GM10847 (cell line): ENCODE results near the gene ATF4.

Source experiments
- POLR2A ChIP-seq: IDR thresholded peaks from 2 replicates; pipeline ENCODE4 v1.6.1; 2011; ENCODE audit not compliant: insufficient read length; ENCODE audit errors: extremely low read depth

ATF4 gene

DNA sequence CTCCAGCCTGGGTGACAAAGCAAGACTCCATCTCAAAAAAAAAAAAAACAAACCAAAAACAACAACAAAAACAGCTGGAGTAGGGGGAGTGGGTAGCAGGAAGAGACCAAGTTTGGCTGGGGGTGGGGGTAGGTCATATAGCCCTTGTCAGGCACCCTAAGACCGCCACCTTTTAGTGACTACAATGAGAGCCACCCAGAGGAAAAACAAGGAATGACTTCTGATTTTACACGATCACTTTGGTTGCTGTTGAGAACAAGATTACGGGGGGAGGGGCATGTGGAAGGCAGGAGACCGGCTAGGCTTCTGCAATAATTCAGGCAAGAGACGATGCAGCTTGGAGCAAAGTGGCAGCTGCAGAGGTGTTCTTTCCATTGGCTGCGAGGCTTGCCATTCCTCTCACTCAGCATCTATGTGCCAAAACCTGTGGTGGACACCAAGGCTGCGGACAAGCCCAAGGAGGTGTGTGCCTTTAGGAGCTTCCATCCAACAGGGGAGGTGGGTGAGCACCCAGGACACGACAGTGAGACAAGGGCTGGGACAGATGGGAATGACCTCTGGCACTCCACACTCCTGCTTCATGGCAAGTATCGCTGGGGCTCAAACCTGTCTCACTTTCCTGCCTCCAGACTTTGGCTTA is 10.4 kb downstream of the ATF4 start:
- no peak for TF ChIP-seq POLR2A

DNA sequence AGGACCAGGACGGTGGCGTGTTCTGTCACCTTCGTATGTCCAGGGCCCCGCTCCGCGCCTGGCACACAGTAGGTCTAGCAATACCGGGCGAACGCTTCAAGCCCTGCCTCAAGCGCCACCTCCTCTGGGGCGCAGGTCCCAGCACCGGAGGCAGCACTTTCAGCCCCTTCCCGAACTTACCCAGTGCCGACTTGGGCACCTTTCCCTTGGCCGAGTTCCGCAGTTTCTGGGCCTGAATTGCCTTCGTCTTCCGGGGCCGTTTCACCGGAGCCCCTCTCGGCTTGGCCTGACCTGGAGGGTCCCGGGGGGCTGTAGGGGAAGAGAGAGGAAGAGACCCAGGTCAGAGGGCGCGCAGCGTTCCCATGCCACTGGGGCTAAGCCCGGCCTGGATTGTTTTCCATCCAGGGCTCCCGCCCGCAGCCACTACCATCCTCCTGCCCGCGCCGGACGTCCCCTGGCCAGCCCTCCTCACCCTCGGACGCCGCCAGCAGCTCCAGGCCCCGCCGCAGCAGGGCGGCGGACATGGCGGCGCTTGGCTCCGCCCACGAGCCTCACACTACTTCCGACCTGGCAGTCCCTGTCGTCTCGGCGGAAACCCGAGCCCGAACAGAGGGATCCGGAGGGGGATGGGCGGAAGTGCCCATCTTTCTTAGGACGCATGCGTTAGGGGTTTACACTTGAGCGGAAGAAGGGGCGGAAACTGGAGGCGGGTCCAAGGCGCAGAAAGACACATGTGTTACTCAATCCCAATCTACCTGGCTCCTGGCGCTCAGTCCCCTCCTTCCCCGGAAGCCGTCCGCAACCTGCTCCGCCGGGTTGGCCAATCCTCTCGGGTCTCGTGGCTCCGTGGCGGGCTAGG is 12.1 kb downstream of the ATF4 start, which contains the start of gene RPS19BP1:
Gene RPS19BP1 (minus strand): TSS at position 534 of the 859 bp plus-strand sequence. CDS start 10 bp downstream, at position 524.
- peak; percentile 94 for TF ChIP-seq POLR2A

DNA sequence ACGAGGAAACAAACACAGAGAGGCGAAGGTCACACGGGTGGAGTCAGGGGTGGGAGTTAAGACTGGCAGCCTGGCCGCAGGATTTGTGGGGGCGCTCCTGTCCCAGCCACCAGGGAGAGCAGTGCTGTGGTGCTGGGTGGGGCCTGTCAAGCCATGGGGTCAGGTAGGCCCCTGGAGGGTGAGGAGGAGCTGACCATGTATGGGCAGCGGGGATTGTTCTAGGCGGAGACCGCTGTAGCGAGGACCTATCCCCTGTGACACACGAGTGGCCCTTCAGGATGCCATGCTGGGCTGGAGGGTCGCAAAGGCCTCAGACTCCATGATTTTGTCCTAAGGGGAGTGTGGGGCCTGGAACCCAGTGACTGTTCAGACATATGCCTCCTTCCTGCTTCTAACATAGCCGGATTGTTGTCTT is 13.7 kb downstream of the ATF4 start:
- no peak for TF ChIP-seq POLR2A

DNA sequence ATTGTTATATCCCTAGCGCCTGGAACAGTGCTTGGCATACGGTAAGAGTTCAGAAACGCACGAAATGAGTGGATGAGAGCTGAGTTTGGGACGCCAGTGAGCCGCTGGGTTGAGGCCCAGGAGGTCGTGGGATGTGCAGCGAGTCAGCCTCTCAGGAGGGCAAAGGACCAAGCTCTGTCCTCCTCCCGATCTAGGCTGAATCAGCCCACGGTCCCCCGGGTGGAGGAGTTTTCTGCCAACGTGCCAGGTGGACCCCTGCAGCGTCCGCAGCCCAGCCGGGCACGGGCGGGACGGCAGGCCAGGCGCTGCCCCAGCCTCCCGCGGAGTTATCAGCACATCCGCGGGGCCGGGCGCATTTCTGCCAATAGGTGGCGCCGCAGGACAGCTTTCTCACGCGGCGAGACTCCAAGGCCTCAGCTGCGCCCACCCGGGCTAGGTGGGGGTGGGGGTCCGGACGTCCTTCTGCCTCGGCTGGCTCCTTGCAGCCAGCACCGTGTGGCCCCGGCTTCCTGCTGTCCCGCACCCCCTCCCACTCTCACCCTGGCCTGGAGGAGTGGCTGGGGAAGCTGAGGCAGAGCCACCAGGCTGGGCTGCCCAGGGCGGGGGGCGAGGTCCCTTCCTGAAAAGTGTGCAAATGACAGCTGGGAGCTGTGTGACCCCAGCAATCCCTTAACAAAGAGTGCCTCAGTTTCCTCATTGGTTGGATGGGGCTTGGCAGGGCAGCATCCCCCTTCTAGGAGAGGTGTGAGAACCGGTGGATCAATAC is 14.4 kb downstream of the ATF4 start:
- no peak for TF ChIP-seq POLR2A

- TF ChIP-seq POLR2A, result no peak
Observed at GRCh38 chr22:39535357-39535725, 15.0 kb downstream of the ATF4 start.

DNA sequence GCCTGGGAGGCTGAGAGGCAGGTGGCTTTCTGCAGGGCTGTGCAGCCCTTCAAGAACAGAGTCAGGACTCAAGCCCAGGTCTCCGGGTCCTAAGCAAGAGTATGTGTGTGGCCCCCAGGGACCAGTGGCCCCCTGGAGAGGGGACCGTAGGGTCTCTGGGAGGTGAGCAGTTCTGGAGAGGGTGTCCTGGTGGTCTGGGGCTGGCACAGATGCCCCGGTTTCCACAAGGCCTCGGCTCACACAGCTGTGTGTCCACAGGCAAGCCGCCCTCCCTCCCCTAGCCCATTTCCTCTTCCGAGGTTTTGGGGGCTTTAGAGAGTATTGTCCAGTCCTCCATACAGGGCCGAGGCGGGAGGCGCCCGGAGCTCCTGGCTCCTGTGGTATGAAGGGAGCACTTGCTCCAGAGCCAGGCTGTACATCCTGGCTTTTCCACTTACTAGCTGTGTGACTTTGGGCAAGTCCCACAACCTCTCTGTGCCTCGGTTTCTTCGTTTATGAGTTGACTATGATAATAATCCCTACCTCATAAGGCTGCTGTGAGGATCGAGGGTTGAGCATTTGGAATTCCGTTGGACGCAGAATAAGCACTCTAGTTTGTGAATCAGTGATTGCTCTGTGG is 15.6 kb downstream of the ATF4 start:
- no peak for TF ChIP-seq POLR2A

GRCh38 chr22:39536711-39537110 is 16.3 kb downstream of the ATF4 start:
- no peak for TF ChIP-seq POLR2A

- TF ChIP-seq POLR2A, result no peak
Observed at GRCh38 chr22:39537975-39538374, 17.6 kb downstream of the ATF4 start.

- TF ChIP-seq POLR2A, result no peak
Observed at GRCh38 chr22:39543095-39543494, 22.7 kb downstream of the ATF4 start.

DNA sequence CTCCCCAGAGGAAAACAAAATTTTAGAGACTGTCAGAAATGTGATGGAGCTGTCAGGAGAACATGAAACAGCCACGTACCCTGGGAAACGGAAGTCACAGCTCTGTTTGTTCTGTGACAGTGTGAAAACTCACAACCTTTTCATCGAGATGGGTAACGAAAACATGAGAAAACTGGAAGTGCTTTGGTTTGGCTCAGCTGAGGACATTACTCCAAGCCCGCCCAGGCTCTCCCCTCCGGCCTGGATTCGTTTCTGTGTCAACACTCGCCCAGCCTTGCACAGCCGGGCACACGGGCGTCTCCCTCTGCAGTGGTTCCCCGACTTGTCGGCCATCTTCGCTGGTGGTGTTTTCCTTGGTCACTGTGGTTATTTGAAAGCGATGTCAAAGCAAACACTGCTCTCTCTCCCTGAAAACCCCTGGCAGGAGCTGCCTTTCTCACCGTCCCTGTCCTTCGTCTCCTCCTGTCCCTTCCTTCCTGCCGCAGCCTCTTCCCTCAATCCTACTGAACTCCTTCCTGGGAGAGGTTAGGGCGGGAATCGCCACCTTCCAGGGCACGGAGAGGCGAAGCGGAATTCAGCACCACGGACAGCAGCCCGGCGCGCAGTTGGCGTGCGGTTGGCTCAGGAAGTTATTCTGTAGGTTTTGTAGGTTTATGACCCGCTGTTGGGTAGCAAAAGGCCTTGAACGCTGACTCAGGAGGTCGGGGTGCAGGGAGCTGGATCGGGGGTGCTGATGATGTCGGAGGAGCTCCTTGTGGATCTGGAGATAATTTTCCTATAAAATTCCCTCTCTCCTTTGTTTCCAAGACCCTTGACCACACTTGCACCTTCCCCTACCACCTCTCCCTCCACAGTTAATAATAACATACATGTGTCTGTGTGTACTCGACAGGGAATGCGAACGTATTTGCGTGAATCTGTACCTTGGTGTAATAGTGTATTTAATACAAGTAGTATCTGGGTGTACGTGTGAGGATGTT is 25.3 kb downstream of the ATF4 start:
- no peak for TF ChIP-seq POLR2A

DNA sequence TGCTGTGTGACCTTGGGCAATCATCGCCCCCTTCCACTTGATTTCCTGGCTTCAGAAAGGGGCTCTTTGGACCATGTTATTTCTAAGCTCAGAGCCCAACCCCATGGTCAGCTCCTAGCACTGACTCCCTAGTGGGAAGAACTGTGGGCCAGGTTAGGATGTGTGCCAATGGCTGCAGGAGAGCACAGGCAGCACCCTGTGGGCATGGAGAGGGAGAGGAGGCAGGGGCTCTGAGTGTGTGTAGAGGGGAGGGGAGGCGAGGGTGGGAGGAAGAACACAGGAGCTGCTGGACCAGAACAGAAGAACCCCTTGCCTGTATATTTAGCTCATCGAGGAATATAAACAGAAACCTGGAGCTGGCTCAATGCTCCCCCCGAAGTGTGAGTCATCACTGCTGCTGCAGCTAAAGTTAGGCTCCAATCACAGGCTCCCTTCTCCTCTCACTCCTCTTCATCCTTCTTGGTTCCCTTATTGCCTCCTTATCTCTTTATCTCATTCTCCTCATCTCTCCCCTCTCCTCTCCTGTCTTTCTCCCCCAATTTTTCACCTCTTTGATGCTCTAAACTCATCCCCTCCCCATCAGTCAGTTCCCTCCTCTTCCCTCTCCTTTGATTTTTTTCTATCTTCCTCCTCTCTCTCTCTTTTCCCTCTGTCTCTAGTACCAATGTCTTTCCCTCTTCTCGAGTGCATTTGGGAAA is 26.7 kb downstream of the ATF4 start:
- no peak for TF ChIP-seq POLR2A

GRCh38 chr22:39547587-39547947 is 27.2 kb downstream of the ATF4 start:
- no peak for TF ChIP-seq POLR2A

DNA sequence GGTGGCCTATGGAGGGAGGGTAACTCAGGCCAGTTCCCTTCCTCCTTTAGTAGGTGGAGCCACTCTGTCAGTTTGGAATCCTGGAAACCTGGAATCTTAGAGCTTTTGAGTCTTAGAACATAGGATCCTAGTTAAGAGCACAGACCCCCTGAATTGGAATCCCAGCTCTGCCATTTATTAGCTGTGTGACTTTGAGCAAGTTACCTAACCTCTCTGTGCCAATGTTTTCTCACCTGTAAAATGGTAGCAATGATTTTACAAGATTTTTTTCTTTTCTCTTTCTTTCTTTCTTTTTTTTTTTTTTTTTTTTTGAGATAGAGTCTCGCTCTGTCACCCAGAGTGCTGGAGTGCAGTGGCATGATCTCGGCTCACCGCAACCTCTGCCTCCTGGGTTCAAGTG is 33.1 kb downstream of the ATF4 start:
- no peak for TF ChIP-seq POLR2A

- TF ChIP-seq POLR2A, result no peak
Observed at GRCh38 chr22:39554151-39554550, 33.8 kb downstream of the ATF4 start.
